HG03103 (cell line): ENCODE data around the gene KCNAB2.

Experiments used
- ATAC-seq: cut with Tn5 transposase; IDR thresholded peaks from one replicate; pipeline ENCODE4 v1.9.1; 2021; ENCODE audit warnings: low read depth; ENCODE audit not compliant: unreplicated experiment

KCNAB2 gene

GRCh38 chr1:6045561-6045960 lies at the start of gene KCNAB2:
KCNAB2 (plus strand) TSS chr1:6045888; CDS start chr1:6051537, 5,649 bp downstream.
- ATAC-seq: no peak

GRCh38 chr1:5996641-5997270 lies 48.9 kb upstream of the KCNAB2 start:
- ATAC-seq: no peak

- ATAC-seq: no peak
Measured at GRCh38 chr1:5997316-5997715, 48.4 kb upstream of the KCNAB2 start.

DNA sequence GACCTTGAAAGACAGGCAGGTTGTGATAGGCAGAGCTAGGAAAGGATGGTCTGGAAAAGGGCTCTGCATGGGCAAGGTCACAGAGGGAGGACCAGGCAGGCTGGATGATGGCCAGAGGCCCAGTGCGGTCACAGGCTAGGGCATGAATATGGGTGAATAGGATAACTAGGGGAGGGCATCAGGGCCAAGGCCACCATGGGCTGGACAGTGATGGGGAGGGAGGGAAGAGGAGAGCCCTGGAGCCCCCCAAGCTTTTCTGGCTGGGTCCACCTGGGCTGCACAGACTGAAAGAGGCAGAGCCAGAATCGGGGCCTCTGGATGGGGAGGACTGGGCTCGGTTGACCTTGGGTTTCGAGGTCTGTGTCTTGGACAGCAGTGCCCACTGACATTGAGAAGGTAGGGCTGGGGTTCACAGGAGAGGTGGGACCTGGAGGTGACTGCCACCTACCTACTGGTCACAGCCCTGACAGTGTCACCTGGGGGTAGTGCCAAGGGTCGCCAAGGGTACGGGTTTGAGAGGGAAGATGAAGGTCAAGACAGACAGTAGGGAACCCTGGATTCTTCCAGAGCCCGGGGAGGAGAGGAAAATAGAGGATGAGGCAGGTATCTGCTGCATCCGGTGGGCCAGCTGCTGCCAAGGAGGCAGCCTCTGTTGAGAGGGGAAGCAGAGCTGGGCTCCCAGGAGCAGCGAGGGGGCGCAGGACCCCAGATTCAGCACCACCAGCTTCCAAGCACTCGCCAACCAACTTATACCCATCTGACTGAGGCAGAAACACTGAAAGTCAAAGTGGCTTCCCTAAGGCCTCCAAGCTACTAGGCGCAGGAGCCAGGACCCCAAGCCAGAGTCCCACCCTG lies 47.4 kb upstream of the KCNAB2 start:
- ATAC-seq: no peak

GRCh38 chr1:5998906-5999301 lies 46.8 kb upstream of the KCNAB2 start:
- ATAC-seq: no peak

- ATAC-seq: no peak
Measured at GRCh38 chr1:5999711-6000443, 45.8 kb upstream of the KCNAB2 start.

- ATAC-seq: no peak
Measured at GRCh38 chr1:6000444-6001288, 45.0 kb upstream of the KCNAB2 start.

- no peak for ATAC-seq
Measured at GRCh38 chr1:6001992-6002576, 43.6 kb upstream of the KCNAB2 start.

DNA sequence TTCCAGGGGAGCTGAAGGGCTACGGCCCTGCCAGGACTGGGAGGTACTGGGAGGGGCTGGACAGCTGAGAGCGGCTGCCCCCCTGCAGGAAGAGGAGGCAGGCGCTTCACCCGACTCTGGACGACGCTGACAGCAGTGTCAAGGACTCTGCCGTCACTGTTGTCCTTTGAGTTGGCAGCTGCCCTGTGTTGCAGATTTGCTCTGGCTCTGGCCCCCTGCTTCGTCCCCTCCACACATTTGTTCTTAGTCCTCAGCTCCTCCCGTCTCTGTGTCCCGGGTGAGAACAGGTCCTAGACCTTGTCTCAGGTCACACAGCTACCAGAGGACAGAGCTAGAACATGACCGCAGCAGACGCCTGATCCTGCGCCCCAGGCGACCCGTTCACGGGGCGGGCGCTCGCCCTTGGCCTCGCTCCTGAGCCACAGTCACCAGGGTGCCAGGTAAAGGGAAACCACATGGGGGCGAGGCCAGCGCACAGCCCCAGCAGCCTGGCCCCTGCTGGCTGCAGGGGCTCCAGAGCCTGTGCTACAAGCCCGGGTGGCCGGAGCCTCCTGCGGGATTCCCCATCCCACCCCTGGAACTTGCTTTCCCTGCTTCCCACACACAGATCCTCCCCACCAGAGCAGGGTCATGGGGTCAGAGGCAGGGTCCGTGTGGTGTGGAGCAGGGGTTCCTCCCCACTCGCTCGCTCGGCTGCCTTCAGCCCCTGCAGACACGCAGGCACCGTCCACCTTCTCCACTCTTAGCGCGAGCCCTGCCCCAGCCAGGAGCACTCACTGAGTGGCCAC lies 42.8 kb upstream of the KCNAB2 start:
- no peak for ATAC-seq

DNA sequence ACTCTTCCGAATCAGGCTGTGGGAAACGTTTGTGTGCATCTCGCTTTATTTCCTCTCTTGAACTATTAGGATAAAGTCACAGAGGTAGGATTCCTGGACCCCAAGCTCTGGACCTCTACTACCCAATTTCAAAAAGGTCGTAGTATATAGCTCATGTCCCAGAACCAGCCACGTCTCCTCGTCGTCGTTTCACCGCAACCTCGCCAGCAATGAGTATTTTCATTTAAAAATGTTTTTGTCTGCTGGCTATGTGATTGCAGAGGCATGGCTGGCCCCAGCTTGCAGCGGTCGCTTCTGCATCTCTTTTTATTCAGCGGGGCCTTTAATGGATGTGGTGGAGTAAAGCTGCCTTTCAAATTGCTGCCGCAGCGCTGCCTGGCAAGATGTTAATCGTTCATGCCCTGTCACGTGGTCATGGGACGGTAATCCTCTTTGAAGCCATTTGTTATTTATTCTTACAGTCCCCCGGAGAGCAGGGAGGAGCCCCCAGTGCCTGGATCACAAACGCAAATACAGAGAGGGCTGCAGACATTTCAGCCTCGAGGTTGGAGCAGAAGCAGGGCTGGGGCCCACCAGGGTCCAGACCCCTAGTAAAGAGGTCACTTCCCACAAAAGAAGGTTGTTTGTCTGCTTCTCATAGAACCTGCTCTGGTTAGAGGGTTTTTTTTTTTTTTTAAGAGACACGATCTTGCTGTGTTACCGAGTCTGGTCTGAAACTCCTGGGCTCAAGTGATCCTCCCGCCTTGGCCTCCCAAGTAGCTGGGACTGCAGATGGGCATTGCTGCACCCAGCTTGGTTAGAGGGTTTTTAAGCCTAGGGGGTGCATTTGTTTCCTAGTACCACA lies 41.9 kb upstream of the KCNAB2 start:
- no peak for ATAC-seq

- no peak for ATAC-seq
Measured at GRCh38 chr1:6004412-6005123, 41.1 kb upstream of the KCNAB2 start.

DNA sequence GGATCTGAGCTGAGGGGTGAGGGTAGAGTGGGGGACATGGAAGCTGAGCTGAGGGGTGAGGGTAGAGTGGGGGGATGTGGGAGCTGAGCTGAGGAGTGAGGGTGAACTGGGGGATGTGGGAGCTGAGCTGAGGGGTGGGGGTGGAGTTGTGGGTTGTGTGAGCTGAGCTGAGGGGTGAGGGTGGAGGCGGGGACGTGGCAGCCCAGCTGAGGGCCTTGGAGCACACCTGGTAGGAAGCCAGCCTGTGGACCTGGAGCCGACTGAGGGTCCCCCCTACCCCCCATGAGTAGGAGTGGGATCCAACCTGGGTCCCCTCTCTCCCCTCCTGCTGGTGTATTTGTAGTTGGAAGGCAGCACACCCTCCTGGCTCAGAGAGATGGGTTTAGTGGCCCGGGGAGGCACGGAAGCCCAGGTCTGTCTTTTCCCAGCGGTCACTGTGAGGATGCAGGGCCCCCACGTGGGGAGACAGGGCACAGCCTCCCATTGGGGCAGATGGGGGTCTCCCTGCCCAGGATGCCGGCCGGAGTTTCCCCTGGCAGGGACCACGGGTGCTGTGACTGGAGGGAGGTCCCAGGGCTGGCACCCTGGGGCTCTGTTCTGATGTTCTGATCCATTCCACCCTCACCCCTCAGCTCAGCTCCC lies 40.3 kb upstream of the KCNAB2 start:
- no peak for ATAC-seq

DNA sequence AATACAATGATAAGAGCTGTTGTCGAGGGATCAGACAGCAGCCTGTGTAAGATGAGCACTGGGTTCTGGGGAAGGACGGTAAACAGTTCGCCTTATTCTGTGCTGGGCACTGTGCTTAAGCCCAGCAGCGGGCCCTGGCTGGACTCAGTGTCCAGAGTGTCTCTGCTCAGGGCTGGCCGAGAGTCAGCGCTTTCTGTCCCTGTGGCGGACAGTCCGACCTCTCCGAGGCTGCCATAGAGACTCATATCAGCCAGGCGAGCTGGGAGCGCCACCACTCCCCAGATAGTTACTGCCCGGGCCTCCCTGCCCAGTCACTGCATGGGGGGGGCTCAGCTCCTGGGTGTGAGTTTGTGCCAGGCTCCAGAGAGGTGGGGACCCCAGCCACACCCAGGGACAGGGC lies 38.8 kb upstream of the KCNAB2 start:
- no peak for ATAC-seq

DNA sequence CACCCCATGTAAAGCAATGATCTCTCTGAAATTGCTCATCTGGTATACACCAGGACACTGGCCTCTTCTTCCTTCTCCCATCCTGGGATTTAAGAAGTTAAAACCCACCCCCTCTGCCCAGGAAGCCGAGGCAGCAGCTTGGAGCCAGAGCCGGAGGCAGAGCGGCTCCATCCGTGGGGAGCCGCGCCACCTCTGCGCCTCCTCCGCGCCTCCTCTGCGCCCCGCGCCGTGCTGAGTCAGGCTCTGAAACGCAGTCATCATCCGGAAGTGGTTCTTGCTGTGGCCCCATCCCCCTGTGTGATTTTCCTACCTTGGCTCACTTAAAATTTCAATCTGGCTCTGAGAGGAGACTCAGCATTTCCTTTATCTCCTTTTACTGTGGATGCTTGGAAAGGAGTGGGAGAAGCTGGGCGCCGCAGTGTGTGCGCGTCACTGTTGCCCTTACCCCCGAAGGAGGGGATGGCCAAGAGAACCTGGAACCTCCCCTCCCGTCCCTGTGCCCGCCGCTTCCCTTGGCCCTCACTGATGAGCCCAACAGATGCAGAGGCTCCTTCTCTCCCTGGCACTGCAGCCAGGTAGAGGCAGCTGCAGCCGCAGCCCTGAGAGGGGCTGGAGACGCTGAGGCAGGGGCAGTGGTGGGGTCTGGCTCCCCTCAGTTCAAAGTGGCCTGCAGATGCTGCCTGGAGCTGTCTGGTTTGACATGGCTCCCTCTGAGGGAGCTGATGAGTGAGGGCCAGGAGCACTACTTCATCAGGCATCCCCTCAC lies 38.2 kb upstream of the KCNAB2 start:
- ATAC-seq: no peak

- ATAC-seq: no peak
Measured at GRCh38 chr1:6008084-6008415, 37.6 kb upstream of the KCNAB2 start.

- no peak for ATAC-seq
Measured at GRCh38 chr1:6008696-6009095, 37.0 kb upstream of the KCNAB2 start.
